ENCODE data around the gene IL25.

IL25 gene

GRCh38 chr14:23361763-23362162 is 10.8 kb upstream of the IL25 start:
- Histone ChIP-seq H3K27ac (ENCODE audit: low read length) (no peak overlapping the region), H2AFZ (ENCODE audit: low read length) (no peak overlapping the region), H3K27me3 (replicated peaks; ENCODE audit: insufficient read depth, low read length) (peaks cover 7% of the 10 kb centered on the region), H3K9me3 (replicated peaks; ENCODE audit: insufficient read depth, low read length) (no peaks in the 10 kb centered on the region), H3K79me2 (ENCODE audit: low read length) (no peaks in the 10 kb centered on the region), H3K9me2 (replicated peaks; ENCODE audit: insufficient read depth, low read length) (no peaks in the 10 kb centered on the region), H3K4me1 (ENCODE audit: low read length) (no peaks in the 10 kb centered on the region), H3K4me3 (ENCODE audit: low read length) (no peak overlapping the region), H4K20me1 (ENCODE audit: insufficient read depth, low read length) (no peaks in the 10 kb centered on the region), H3K9ac (ENCODE audit: low read length) (no peak overlapping the region), H3K36me3 (replicated peaks; ENCODE audit: insufficient read depth, low read length) (no peaks in the 10 kb centered on the region), H3K4me2 (ENCODE audit: low read depth, low read length) (no peak overlapping the region), H3F3A (ENCODE audit: insufficient read depth, low read length) (no peaks in the 10 kb centered on the region)
- no peak for TF ChIP-seq EZH2 (optimal IDR thresholded peaks at IDR 0.05; ENCODE audit: low read depth, low read length)
- TF ChIP-seq EZH2phosphoT487 (IDR thresholded peaks at IDR 0.05; ENCODE audit: low read length) = no peak
- no peak for TF ChIP-seq CTCF (IDR thresholded peaks at IDR 0.05; ENCODE audit: low read length)
- DNase-seq = no peak

GRCh38 chr14:23362200-23362599 is 10.4 kb upstream of the IL25 start:
- Histone ChIP-seq H3K9me3 (replicated peaks; ENCODE audit: insufficient read depth, low read length) (no peaks in the 10 kb centered on the region), H3F3A (ENCODE audit: insufficient read depth, low read length) (no peaks in the 10 kb centered on the region), H2AFZ (ENCODE audit: low read length) (no peak overlapping the region), H3K9me2 (replicated peaks; ENCODE audit: insufficient read depth, low read length) (no peaks in the 10 kb centered on the region), H3K27ac (ENCODE audit: low read length) (no peak overlapping the region), H3K27me3 (replicated peaks; ENCODE audit: insufficient read depth, low read length) (peaks cover 7% of the 10 kb centered on the region), H3K36me3 (replicated peaks; ENCODE audit: insufficient read depth, low read length) (no peaks in the 10 kb centered on the region), H3K9ac (ENCODE audit: low read length) (no peak overlapping the region), H4K20me1 (ENCODE audit: insufficient read depth, low read length) (no peaks in the 10 kb centered on the region), H3K4me1 (ENCODE audit: low read length) (no peaks in the 10 kb centered on the region), H3K4me2 (ENCODE audit: low read depth, low read length) (no peak overlapping the region), H3K4me3 (ENCODE audit: low read length) (no peak overlapping the region), H3K79me2 (ENCODE audit: low read length) (no peaks in the 10 kb centered on the region)
- TF ChIP-seq CTCF (IDR thresholded peaks at IDR 0.05; ENCODE audit: low read length) = no peak
- no peak for DNase-seq

- H4K20me1 ChIP-seq (ENCODE audit: insufficient read depth, low read length) = no peaks in the 10 kb centered on the region
- peaks cover 7% of the 10 kb centered on the region for H3K27me3 ChIP-seq (replicated peaks; ENCODE audit: insufficient read depth, low read length)
- H3K36me3 ChIP-seq (replicated peaks; ENCODE audit: insufficient read depth, low read length) = no peaks in the 10 kb centered on the region
- TF ChIP-seq CTCF (IDR thresholded peaks at IDR 0.05; ENCODE audit: low read length) (no peak), EZH2 (optimal IDR thresholded peaks at IDR 0.05; ENCODE audit: low read depth, low read length) (no peak), EZH2phosphoT487 (IDR thresholded peaks at IDR 0.05; ENCODE audit: low read length) (no peak)
- H3K27ac ChIP-seq (ENCODE audit: low read length) = no peak overlapping the region
- no peak overlapping the region for H3K4me3 ChIP-seq (ENCODE audit: low read length)
- H3K9me2 ChIP-seq (replicated peaks; ENCODE audit: insufficient read depth, low read length) = no peaks in the 10 kb centered on the region
- H3K4me2 ChIP-seq (ENCODE audit: low read depth, low read length) = no peak overlapping the region
- H3K4me1 ChIP-seq (ENCODE audit: low read length) = no peaks in the 10 kb centered on the region
- H3K9ac ChIP-seq (ENCODE audit: low read length) = no peak overlapping the region
- no peaks in the 10 kb centered on the region for H3F3A ChIP-seq (ENCODE audit: insufficient read depth, low read length)
- no peak overlapping the region for H2AFZ ChIP-seq (ENCODE audit: low read length)
- DNase-seq = no peak
- no peaks in the 10 kb centered on the region for H3K79me2 ChIP-seq (ENCODE audit: low read length)
- no peaks in the 10 kb centered on the region for H3K9me3 ChIP-seq (replicated peaks; ENCODE audit: insufficient read depth, low read length)
Measured at GRCh38 chr14:23364164-23365035, 8.2 kb upstream of the IL25 start.

Data from MM.1S (cell line).